ENCODE results near the gene BICRA. TPM values are rescaled to one million over a fixed set of nuclear protein-coding genes. Genes with fewer than 3 reads are reported as not detected.

Gene BICRA
- total and polyA plus RNA-seq, 4 donors, result 6.1 to 16.1 (median 6.7) TPM

GRCh38 chr19:47630594-47630993, 21.7 kb downstream of the BICRA start:
- DNase-seq, result no peak
- TF ChIP-seq CTCF (IDR thresholded peaks at IDR 0.05; ENCODE audit: control extremely low read depth, extremely low read depth), result no peak
- 91 to 95% methylated on average over 6 of the region's 6 CpGs for WGBS, 2 donors
- Histone ChIP-seq H3K27ac (ENCODE audit: low read depth in 1 of 2, low read length in 1 of 2) (no peak overlapping the region), H3K27me3 (ENCODE audit: control insufficient read depth in 3 of 3, insufficient read depth in 3 of 3, low read length in 2 of 3) (no peaks in the 10 kb centered on the region), H3K4me1 (ENCODE audit: control insufficient read depth in 5 of 5, insufficient read depth in 5 of 5, low read length in 5 of 5) (peaks cover 0 to 20% (median 0%) of the 10 kb centered on the region in 5 donors), H3K9me3 (ENCODE audit: control insufficient read depth in 4 of 4, insufficient read depth in 3 of 4, low read length in 3 of 4) (no peaks in the 10 kb centered on the region), H3K36me3 (ENCODE audit: control insufficient read depth in 4 of 4, insufficient read depth in 4 of 4, low read length in 4 of 4) (no peaks in the 10 kb centered on the region), H3K9ac (ENCODE audit: insufficient read depth in 1 of 2, low read length in 2 of 2) (no peak overlapping the region), H3K4me3 (no peak overlapping the region)
- no peak for ATAC-seq (ENCODE audit: insufficient read depth, low FRiP score)

- no peak overlapping the region for H3K9ac ChIP-seq (ENCODE audit: insufficient read depth in 1 of 2, low read length in 2 of 2)
- no peak for TF ChIP-seq CTCF (IDR thresholded peaks at IDR 0.05; ENCODE audit: control extremely low read depth, extremely low read depth)
- ATAC-seq (ENCODE audit: insufficient read depth, low FRiP score) (no peak), DNase-seq (no peak)
- H3K27ac ChIP-seq (ENCODE audit: low read depth in 1 of 2, low read length in 1 of 2), result no peak overlapping the region
- H3K36me3 ChIP-seq (ENCODE audit: control insufficient read depth in 4 of 4, insufficient read depth in 4 of 4, low read length in 4 of 4), result no peaks in the 10 kb centered on the region
- H3K4me1 ChIP-seq (ENCODE audit: control insufficient read depth in 5 of 5, insufficient read depth in 5 of 5, low read length in 5 of 5), result peaks cover 0 to 14% (median 0%) of the 10 kb centered on the region in 5 donors
- H3K9me3 ChIP-seq (ENCODE audit: control insufficient read depth in 4 of 4, insufficient read depth in 3 of 4, low read length in 3 of 4), result no peaks in the 10 kb centered on the region
- no peaks in the 10 kb centered on the region for H3K27me3 ChIP-seq (ENCODE audit: control insufficient read depth in 3 of 3, insufficient read depth in 3 of 3, low read length in 2 of 3)
- H3K4me3 ChIP-seq, result no peak overlapping the region
- WGBS, 2 donors, result 86 to 92% methylated on average over 18 of the region's 18 CpGs
Observed at GRCh38 chr19:47631681-47632446, 22.9 kb downstream of the BICRA start.

- 93 to 96% methylated on average over 4 of the region's 4 CpGs for WGBS, 2 donors
- H3K9ac ChIP-seq (ENCODE audit: insufficient read depth in 1 of 2, low read length in 2 of 2), result no peak overlapping the region
Observed at GRCh38 chr19:47633517-47633916, 24.6 kb downstream of the BICRA start.

More at GRCh38 chr19:47633517-47633916, 24.6 kb downstream of the BICRA start:
- Histone ChIP-seq H3K27me3 (ENCODE audit: control insufficient read depth in 3 of 3, insufficient read depth in 3 of 3, low read length in 2 of 3) (no peaks in the 10 kb centered on the region), H3K4me1 (ENCODE audit: control insufficient read depth in 5 of 5, insufficient read depth in 5 of 5, low read length in 5 of 5) (peaks cover 0 to 15% (median 0%) of the 10 kb centered on the region in 5 donors), H3K4me3 (no peak overlapping the region), H3K9me3 (ENCODE audit: control insufficient read depth in 4 of 4, insufficient read depth in 3 of 4, low read length in 3 of 4) (no peaks in the 10 kb centered on the region), H3K27ac (ENCODE audit: low read depth in 1 of 2, low read length in 1 of 2) (no peak overlapping the region), H3K36me3 (ENCODE audit: control insufficient read depth in 4 of 4, insufficient read depth in 4 of 4, low read length in 4 of 4) (peaks cover 0 to 2% (median 0%) of the 10 kb centered on the region in 4 donors)
- ATAC-seq (ENCODE audit: insufficient read depth, low FRiP score) (no peak), DNase-seq (no peak)
- no peak for TF ChIP-seq CTCF (IDR thresholded peaks at IDR 0.05; ENCODE audit: control extremely low read depth, extremely low read depth)
